ENCODE results near the gene CPNE4.

- TF ChIP-seq CTCF (IDR thresholded peaks at IDR 0.05): no peak
- TF ChIP-seq POLR2A (IDR thresholded peaks at IDR 0.05): no peak
These were observed 53.5 kb downstream of the CPNE4 start for GRCh38 chr3:131981323-131981722.
